Fibroblast of peridontal ligament (primary cell): ENCODE data around the gene PDIA2.
"Not testable (repeated sequence)": the region's sequence is repeated elsewhere in the genome, so short reads cannot be mapped to it uniquely, and the experiment has no call there.

Experiments used
- DNase-seq: peaks from one replicate; pipeline ENCODE4 v3.0.0-alpha.2; 2010; ENCODE audit errors: extremely low read depth

Gene PDIA2

DNA sequence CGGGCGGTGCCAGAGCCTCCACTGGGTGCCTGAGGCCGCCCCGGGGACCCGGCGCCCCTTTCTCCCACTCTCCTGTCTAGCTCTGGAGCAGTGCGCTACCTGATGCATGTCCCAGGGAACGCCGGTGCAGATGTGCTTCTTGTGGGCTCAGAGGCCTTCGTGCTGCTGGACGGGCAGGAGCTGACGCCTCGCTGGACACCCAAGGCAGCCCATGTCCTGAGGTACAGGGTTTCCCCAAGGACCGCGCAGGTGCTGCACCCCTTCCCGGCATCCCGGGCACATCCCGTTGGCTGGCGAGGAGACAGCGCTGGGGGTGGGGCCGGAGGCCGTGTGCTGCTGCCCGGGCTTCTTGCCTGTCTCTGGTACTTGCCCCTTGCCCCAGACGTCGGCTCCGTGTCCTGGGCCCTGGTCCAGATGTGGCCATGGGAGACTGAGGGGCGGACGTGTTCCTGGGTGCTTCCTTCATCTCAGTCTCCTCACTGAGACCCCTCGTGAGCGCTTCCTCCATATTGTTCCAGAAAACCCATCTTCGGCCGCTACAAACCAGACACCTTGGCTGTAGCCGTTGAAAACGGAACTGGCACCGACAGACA, 19.7 kb upstream of the PDIA2 start:
- no peak for DNase-seq

DNA sequence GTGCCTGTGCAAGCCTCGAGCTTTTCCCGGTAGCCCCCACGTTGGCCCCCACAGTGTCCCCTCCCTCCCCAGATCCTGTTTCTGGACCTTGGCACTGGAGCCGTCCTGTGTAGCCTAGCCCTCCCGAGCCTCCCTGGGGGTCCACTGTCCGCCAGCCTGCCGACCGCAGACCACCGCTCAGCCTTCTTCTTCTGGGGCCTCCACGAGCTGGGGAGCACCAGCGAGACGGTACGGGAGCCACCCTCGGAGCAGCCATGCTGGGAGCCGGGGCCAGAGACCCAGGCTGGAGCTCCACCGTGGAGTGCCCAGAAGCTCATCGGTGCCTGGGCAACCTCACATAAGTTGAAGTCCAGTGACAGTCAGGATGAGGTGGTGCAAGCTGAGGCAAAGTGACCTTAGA, 19.0 kb upstream of the PDIA2 start:
- DNase-seq, result no peak

DNA sequence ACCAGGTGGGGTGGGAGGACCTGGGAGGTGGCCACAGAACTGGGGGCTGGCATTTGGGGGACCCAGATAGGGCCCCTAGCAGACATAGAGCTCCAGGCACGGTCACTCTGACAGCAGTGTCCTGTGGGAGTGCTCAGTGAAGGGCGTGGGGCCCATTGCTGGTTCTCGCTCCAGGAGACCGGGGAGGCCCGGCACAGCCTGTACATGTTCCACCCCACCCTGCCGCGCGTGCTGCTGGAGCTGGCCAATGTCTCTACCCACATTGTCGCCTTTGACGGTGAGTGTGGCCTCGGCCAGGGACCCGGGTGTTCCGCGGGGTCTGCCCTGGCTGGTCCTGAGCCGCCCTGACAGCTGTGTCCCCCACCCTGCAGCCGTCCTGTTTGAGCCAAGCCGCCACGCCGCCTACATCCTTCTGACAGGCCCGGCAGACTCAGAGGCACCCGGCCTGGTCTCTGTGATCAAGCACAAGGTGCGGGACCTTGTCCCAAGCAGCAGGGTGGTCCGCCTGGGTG, 18.5 kb upstream of the PDIA2 start:
- no peak for DNase-seq

DNA sequence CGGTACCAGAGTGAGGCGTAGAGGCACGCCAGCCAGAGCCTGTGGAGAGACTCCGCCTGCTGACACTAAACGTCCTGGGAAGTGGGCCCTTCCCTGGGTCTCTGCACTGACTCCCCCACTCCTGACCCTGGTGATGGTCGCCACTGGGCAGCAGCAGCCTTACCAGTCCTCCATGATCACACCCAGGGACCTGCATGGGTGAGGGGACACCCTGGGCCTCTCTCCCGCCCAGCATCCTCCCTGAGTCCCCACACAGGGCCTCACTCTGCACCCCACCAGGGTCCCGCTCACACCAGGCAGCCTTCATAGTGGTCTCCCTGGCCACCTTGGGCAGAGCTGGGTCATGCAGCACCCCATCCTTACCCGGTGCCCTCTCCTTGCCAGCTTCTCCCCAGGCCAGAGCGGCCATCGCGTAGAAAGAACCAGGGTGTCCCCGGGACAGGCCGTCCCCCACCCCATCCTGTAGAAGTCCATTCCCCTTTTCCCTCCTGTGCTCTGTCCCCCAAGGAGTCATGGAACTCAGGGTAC, 17.9 kb upstream of the PDIA2 start:
- DNase-seq, result no peak

DNA sequence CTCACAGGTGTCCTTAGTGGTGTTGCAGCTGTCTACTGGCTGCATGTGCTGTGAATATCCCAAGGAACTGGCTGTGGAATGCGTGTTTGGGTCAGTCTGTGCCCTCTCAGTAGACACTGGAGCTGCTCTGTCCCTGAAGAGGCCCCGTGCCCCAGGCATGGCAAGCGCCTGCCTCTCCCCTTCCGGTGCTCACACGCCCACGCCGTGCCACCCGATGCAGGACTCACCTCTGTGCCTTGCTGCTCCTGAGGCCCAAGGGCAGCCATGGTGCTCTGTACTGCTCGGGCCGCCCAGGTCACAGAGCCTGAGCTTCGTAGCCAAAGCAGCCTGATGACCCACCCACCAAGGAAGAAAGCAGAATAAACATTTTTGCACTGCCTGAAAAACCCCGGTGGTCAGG, 17.3 kb upstream of the PDIA2 start:
- no peak for DNase-seq

DNA sequence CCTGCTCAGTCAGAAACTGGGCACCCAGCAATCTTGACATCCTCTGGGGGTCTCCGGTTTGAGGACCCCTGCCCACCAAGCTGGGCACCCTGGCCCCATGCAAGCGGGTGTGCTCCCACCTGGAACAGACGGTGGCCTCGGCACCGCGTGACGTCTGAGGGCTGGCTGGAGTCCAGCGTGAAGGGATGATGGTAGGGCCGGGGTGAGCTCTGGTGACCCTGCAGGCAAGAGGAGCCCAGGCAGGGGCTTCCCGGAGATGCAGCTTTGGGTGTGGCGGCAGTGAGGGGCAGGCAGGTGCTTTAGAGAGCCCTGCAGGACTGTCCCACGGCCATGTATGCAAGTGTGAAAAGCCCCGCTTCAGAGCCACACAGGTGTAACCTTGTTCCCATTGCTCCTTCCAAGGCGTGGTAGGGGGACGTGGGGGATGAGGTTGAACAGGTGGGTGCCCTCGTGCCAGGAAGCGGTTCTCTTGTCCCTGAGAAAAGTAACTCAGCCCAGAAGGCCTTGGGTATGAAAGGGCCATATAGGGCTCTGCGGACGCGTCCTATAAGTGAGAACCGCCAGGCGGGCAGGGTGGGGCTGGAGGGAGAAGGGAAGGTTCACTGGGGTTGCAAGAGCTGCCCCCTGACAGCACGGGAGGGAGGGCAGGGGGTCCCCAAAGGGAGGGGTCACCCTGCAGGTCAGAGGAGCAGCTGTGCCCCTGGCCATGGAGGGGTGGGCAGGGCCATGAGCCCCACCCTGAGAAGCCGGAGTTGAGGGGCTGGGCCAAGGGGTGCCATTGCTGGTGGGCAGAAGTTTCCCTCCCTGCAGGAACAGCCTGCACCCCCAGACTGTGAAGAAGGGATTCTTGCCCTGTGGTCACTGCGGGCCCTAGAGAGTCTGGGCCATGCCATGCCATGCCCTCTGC, 16.5 kb upstream of the PDIA2 start:
- DNase-seq, result no peak

DNA sequence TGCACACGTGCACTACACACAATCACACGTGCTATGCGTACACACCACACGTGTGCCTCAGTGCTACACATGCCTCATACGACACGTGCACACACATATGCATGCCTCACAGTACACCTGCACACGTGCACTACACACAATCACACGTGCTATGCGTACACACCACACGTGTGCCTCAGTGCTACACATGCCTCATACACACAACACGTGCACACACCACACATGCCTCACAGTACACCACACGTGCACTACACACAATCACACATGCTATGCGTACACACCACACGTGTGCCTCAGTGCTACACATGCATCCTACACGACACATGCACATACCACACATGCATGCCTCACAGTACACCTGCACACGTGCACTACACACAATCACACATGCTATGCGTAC, 15.4 kb upstream of the PDIA2 start:
- DNase-seq, result not testable (repeated sequence)

DNA sequence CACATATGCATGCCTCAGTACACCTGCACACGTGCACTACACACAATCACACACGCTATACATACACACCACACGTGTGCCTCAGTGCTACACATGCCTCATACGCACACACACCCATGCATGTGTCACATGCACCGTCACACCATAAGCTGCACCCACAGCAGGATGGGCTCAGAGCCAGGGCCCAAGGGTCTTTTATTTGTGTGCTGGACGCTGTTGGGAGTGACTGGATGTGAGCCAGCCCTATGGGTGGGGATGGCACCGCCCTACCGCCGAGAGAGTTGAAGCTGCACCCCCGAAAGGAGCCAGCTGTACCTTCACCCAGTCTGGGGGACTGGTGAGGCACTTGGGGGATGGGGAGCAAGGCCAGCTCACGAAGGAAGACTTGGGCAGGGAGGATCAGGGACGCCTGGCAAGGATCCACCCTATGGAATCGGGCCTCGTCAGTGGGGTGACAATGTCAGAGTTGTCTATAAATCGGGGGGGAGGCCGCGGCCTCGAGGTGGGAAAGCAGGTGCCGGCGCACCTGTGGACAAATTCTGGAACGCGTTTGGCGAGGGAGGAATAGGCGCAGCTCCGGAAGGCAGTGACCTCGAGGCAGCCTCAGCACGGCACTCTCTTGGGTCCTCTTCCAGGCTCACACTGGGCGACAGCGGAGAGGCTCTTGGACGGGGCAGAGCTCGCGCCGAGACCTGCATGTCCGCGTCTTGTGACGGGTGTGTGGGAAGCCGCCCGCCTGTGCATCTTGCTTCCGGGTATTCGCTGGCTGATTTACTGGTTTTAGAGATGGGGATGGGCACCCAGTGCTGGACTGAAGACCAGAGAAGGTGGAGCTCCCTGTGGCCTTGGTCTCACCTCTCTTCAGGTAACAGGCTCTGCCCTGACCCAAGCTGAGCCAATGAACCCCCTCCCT, 14.6 kb upstream of the PDIA2 start:
- no peak for DNase-seq

DNA sequence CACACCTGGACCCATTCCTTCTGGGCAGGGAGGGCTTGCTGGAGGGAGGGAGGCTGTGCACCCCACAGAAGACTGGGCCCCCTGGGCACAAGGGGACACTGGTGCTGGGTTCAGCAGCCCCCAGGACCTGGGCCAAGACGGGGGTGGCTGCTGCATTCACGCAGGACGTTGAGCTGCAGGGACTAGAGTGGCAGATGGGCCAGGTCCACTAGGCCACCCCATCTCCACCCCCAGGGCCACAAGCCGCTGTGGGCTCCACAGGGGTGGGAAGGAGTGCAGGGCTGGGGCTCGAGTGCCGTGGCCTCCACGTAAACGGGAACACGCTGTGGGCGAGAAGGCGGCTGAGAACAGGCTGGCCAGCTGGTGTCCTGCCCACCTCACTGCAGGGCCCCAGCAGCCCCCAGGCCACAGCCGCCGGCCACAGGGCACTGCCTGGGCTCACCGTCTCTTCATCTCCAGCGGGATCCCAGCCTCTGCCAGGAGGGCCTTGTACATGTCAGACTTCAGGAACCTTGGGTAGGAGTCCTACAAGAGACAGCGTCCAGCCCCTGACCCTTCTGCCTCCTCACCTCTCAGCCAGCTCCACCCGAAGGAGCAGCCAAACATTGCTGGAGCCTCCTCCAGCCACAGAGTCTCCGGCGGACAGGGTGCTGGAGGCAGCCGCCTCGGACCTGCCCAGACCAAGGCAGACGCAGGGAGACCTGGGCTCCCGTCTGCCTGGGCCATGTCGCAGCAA, 13.7 kb upstream of the PDIA2 start:
- DNase-seq, result no peak

DNA sequence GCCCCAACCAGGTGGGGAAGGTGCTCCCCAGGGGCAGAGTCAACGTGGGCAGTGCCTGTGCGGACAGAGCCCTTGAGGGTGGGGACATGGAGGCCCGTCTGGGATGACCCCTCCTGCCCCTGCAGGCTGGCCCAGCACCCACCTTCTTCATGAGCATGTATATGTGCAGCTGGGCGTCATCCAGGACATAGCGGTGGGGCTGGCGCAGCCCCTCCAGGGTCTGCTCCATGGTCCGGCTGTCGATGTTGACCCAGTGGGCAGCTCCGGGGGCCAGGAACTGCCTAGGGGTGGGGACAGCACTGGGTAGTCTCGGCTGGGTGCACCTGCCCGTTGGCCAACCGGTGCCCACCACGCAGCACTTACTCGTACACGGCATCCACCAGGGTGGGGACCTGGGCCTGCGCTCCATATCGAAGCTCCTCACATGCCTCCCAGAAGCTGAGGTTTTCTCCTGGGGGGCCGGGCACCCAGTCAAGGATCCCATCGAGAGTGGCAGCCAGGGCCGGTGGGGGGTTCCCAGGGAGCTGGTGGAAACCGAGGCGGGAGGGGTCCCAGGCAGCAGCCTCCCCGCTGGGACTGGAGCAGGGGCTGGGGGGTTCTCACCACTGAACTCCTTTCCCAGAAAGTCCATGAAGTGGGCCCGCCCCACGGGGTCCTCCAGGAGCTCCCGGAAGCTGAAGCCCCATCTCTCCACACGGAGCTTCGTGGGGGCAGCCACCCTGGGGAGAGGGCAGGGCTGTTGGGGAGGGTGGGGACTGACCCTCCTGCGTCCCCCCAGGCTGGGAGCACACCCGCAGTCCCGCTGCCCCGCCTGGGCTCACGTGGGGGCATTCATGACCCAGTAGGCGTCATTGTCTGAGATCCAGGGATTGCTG, 12.3 kb upstream of the PDIA2 start:
- no peak for DNase-seq

DNA sequence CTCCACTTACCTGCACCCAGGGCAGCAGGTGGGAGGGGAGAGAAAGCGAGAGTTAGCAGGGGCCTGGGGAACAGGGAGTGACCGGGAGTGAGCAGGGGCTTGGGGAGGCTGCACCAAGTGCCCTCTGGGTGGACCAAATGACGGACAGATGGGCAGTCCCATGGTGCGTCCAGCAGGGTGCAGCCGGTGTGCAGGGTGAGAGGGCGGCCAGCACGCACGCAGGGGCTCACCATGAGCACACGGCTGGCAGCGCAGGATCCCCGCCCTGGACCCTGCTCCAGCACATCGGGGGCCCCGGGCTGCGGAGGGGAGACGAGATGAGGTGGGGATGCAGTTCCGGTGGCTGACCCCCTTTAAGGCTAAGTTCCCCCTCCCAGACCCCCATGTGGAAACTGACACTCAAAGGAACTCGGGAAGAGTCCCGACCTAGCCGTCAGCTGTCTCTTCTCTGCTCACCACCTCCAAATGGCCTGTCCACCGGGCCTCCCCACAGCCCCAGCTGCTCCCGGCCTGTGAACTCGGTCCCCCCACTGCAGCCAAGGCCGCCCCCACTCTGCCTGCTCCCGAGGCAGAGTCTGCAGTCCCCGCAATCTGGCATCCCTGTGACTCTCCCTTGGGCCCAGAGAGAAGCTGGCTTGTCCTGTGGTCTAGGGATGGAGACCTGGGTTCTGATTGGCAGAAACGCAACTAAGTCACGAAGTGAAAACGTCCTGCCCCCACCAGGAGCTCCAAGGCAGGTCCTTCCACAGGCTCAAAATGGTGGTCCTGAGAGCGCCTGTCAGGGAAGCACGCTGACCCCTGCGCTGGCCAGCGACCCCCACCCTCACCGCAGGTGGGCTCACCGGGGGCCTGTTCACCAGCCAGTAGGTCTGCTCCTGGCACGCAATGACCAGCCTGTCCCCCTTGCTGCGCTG, 10.1 kb upstream of the PDIA2 start:
- no peak for DNase-seq

DNA sequence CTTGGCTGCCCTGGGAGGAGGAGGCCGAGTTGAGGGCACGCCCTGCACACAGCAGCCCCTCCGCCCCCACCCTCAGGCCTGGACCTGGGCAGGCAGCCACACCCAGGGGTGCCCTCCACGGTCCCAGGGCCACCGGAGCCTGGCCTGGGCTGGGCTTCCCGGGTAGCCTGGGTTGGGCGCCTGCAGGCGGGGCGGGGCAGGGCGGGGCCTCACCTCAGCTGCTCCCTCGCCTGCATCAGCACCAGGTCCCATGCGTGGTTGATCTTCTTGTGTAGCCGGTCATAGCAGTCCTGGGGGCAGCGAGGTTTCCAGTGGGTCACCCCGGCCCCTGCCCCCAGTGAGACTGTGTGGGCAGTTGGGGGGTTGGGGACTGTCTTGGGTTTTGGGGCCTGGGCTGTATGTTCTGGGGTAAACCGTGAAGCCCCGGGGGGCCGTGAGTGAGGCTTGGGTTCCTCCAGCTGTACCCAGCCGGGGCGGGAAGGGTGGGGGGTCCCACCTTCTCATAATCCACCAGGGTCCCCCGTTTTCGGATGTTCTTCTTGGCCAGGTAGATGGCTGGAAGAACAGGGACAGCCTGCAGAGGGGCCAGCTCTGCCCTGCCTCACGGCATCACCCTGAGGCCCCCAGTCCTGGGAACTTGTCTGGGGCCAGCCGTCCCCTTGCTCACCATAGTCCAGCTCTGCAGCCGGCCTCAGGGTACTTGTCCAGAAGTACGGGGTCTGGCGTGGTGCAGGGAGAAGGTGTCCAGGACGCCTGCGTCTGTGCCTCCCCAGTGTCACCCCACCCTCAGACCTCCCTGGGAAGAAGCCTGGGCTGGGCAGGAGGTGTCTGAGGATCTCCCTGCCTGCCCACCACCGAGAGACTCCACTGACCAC, 9.2 kb upstream of the PDIA2 start:
- no peak for DNase-seq

DNA sequence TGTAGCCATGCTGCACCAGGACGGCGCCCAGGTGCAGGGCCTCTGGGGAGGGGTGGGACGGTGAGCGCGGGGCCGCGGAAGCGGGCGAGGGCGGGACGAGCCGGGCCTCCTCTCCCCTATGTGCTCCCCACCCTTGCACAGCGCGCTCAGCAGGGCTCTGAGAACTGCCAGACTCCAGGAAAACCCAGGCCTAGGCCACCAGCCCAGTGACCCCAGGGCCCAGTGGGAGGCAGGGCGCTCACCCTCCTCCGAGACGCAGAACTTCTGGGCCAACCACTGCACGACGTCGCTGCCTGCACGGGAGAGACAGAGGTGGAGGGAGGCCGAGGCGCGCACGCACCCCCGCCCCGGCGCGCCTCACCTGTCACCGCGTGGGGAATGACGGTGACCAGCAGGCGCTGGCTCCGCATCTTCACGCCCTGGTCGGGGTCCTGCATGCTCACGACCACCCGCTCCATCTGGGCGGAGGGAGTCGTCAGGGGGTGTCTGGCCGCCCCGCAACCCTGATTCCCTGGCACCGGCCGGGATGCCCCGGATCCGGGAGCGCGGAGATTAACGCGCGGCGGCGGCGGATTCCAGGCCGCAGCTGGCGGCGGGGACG, 7.8 kb upstream of the PDIA2 start:
- DNase-seq, result no peak

DNA sequence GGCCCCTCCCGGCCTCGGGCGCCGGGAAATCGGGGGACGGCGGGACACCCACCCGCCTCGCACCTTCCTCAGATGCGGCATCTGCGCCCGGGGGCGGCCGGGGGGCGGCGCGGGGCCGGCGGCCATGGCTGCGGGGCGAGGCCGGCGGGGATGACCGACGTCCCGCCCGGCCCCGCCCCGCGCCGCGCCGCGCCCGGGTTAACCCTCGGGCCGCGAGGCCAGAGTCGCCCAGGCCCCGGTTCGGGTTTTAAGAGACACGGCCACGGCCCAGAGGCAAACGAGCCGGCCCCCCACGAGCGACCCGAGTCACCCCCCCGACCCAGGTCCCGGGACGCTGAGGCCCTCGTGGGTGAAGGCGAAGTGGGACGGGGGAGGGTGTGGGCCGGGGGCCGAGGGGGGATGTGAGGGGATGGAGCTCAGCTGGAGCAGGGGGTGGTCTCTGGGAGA, 7.2 kb upstream of the PDIA2 start, which contains the start of gene RGS11:
RGS11 (minus strand) TSS at position 159 of the 447 bp plus-strand sequence; CDS start at position 126, 33 bp downstream.
- DNase-seq, result no peak

DNA sequence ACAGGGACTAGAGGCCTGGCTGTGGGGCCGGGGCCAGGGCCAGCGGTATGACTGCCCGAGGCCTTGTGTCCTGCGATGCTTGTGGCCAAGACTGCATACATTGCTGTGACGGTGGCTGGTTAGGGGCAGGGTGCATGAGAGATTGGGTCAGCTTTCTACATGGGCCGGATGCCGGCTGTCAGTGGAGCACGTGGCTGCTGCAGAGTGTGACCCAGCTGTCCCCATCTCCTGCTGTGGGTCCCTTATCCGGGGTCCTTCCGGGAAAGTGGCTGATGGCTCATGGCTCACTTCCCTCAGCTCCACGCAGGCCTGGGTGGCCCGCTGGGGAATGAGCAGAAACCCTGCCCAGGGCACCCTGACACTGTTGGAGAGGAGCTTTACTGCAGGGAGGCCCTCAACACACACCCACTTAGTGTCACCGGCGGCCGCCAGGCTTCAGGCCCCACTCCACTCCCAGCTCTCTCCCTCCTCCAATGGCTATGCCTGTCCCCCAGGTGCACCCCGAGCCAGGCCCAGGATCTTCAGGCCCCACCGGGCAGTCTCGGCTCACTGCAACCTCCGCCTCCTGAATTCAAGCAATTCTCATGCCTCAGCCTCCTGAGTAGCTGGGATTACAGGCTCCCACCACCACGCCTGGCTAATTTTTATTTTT, 6.4 kb upstream of the PDIA2 start:
- peak; percentile 4 for DNase-seq

DNA sequence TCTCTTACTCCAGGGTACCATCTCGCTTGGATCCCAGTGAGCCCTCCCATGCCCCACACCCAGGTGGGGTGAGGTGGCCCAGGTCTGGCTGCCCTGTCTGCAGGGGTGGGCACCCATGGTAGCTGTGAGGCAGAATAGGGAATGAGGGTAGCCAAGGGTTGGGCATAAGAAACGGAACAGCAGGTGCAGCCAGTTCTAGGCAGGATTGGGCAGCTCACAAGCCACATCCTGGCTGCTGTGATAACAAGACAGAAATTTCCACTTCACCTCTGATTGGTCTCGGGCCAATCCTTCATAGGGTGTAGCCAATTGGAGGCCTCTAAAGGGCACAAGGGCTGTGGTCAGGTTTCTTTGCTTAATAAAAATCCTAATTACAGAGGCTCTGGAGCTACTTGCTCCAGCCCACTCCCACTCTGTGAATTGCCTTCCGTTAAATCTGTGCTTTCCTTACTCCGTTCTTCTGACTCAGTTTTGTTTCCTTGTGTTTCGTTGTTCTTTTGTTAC, 4.0 kb upstream of the PDIA2 start:
- DNase-seq, result no peak

DNA sequence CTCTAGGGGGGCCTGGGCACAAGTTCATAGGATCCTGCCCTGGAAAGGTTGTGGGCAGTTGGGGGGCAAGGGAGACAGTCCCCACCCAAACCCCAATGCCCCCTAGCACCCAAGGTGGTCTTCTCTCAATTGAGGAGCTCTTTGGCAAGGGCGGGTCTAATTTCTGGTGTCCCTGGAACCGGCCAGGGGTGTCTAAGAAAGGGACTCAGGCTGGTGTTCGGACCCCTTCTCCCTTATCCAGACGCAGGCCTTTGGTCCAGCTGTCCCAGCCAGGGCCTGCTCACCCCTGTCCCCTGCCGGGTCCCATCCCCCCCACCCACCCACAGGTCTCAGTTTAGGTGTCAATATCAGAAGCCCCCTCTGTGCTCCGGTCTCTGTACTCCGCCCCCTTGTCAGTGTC, 3.4 kb upstream of the PDIA2 start:
- no peak for DNase-seq
